DOHH2 (cell line): ENCODE data around the gene DAD1.

Source experiments
- EZH2phosphoT487 ChIP-seq: fragments of 200-600 bp; sonication (generic); IDR thresholded peaks from 2 replicates; pipeline ENCODE4 v1.6.1; 2017; ENCODE audit warnings: borderline replicate concordance, mild to moderate bottlenecking, antibody characterized with exemption, low read length, moderate library complexity, mixed read lengths
- TF ChIP-seq, protein P1 (sequence below): fragments of 200-600 bp; sonication (generic); IDR thresholded peaks from one replicate; pipeline ENCODE4 v1.5.1; 2014; ENCODE audit warnings: antibody characterized with exemption, mild to moderate bottlenecking, low read depth, low read length; ENCODE audit not compliant: poor library complexity, severe bottlenecking

DNA sequence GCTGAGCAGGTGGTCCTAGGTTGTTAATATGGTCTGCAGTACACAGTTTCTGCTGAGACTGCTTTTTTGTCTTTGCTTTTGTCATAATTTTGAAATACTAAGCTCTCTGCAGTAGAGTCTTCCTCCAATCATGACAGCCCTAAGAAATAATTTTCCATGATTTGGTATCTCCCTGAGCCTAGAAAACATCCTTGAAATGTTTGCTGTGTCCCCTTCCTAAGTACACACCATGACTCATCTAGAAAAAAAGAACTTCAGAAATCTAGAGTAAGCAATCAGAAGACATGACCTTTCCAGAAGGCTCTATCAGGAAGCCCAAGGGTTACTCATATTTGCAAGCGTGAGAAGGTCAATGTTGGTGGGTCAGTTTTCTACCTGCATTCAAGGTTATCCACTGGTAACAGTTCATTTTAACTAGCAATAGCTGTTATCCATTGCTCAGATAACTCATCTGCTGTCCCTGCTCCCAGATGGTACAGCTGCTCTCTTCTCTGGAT lies 16.4 kb downstream of the DAD1 start:
- TF ChIP-seq, protein P1, sequence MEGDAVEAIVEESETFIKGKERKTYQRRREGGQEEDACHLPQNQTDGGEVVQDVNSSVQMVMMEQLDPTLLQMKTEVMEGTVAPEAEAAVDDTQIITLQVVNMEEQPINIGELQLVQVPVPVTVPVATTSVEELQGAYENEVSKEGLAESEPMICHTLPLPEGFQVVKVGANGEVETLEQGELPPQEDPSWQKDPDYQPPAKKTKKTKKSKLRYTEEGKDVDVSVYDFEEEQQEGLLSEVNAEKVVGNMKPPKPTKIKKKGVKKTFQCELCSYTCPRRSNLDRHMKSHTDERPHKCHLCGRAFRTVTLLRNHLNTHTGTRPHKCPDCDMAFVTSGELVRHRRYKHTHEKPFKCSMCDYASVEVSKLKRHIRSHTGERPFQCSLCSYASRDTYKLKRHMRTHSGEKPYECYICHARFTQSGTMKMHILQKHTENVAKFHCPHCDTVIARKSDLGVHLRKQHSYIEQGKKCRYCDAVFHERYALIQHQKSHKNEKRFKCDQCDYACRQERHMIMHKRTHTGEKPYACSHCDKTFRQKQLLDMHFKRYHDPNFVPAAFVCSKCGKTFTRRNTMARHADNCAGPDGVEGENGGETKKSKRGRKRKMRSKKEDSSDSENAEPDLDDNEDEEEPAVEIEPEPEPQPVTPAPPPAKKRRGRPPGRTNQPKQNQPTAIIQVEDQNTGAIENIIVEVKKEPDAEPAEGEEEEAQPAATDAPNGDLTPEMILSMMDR, result no peak
- no peak for TF ChIP-seq EZH2phosphoT487
